ENCODE results near the gene TAS2R7.

Gene TAS2R7

GRCh38 chr12:10802587-10802986, at the start of gene TAS2R7:
TAS2R7 (minus strand) TSS chr12:10802627; CDS start chr12:10802570, 57 bp downstream.
- Histone ChIP-seq H3K27me3 (replicated peaks; ENCODE audit: insufficient read depth, low read length) (no peaks in the 10 kb centered on the region), H3K4me3 (ENCODE audit: low read length) (no peak within 1 kb of the TSS), H4K20me1 (ENCODE audit: insufficient read depth, low read length) (no peaks in the 10 kb centered on the region), H3K4me1 (ENCODE audit: low read length) (no peaks in the 10 kb centered on the region), H3K27ac (ENCODE audit: low read length) (no peak within 1 kb of the TSS), H3K4me2 (ENCODE audit: low read depth, low read length) (no peak within 1 kb of the TSS), H3K36me3 (replicated peaks; ENCODE audit: insufficient read depth, low read length) (no peaks in the 10 kb centered on the region), H3K79me2 (ENCODE audit: low read length) (no peaks in the 10 kb centered on the region), H3K9me3 (replicated peaks; ENCODE audit: insufficient read depth, low read length) (no peaks in the 10 kb centered on the region), H3K9me2 (replicated peaks; ENCODE audit: insufficient read depth, low read length) (no peaks in the 10 kb centered on the region), H3K9ac (ENCODE audit: low read length) (no peak within 1 kb of the TSS), H3F3A (ENCODE audit: insufficient read depth, low read length) (no peaks in the 10 kb centered on the region), H2AFZ (ENCODE audit: low read length) (no peak within 1 kb of the TSS)
- no peak for TF ChIP-seq EZH2phosphoT487 (IDR thresholded peaks at IDR 0.05; ENCODE audit: low read length)
- no peak for TF ChIP-seq EZH2 (optimal IDR thresholded peaks at IDR 0.05; ENCODE audit: low read depth, low read length)
- no peak for TF ChIP-seq CTCF (IDR thresholded peaks at IDR 0.05; ENCODE audit: low read length)
- no peak for DNase-seq

- H3K36me3 ChIP-seq (replicated peaks; ENCODE audit: insufficient read depth, low read length), result no peaks in the 10 kb centered on the region
- no peak overlapping the region for H3K4me3 ChIP-seq (ENCODE audit: low read length)
- no peak overlapping the region for H3K4me2 ChIP-seq (ENCODE audit: low read depth, low read length)
- H3K27ac ChIP-seq (ENCODE audit: low read length), result no peak overlapping the region
- H3F3A ChIP-seq (ENCODE audit: insufficient read depth, low read length), result no peaks in the 10 kb centered on the region
- H3K9ac ChIP-seq (ENCODE audit: low read length), result no peak overlapping the region
- no peaks in the 10 kb centered on the region for H4K20me1 ChIP-seq (ENCODE audit: insufficient read depth, low read length)
- DNase-seq, result no peak
- no peaks in the 10 kb centered on the region for H3K79me2 ChIP-seq (ENCODE audit: low read length)
- H3K27me3 ChIP-seq (replicated peaks; ENCODE audit: insufficient read depth, low read length), result no peaks in the 10 kb centered on the region
- no peaks in the 10 kb centered on the region for H3K4me1 ChIP-seq (ENCODE audit: low read length)
- H2AFZ ChIP-seq (ENCODE audit: low read length), result no peak overlapping the region
- H3K9me3 ChIP-seq (replicated peaks; ENCODE audit: insufficient read depth, low read length), result no peaks in the 10 kb centered on the region
- no peak for TF ChIP-seq CTCF (IDR thresholded peaks at IDR 0.05; ENCODE audit: low read length)
- no peak for TF ChIP-seq EZH2 (optimal IDR thresholded peaks at IDR 0.05; ENCODE audit: low read depth, low read length)
- TF ChIP-seq EZH2phosphoT487 (IDR thresholded peaks at IDR 0.05; ENCODE audit: low read length), result no peak
- no peaks in the 10 kb centered on the region for H3K9me2 ChIP-seq (replicated peaks; ENCODE audit: insufficient read depth, low read length)
Observed at GRCh38 chr12:10851243-10851858, 48.9 kb upstream of the TAS2R7 start.

- Histone ChIP-seq H3K27ac (ENCODE audit: low read length) (no peak within 1 kb of the TSS), H3K9me2 (replicated peaks; ENCODE audit: insufficient read depth, low read length) (no peaks in the 10 kb centered on the region), H3K4me3 (ENCODE audit: low read length) (no peak within 1 kb of the TSS), H3K9ac (ENCODE audit: low read length) (no peak within 1 kb of the TSS), H3K36me3 (replicated peaks; ENCODE audit: insufficient read depth, low read length) (no peaks in the 10 kb centered on the region), H3K4me2 (ENCODE audit: low read depth, low read length) (no peak within 1 kb of the TSS), H3K79me2 (ENCODE audit: low read length) (no peaks in the 10 kb centered on the region), H3K27me3 (replicated peaks; ENCODE audit: insufficient read depth, low read length) (no peaks in the 10 kb centered on the region), H3K9me3 (replicated peaks; ENCODE audit: insufficient read depth, low read length) (no peaks in the 10 kb centered on the region), H3K4me1 (ENCODE audit: low read length) (no peaks in the 10 kb centered on the region), H2AFZ (ENCODE audit: low read length) (no peak within 1 kb of the TSS), H4K20me1 (ENCODE audit: insufficient read depth, low read length) (no peaks in the 10 kb centered on the region), H3F3A (ENCODE audit: insufficient read depth, low read length) (no peaks in the 10 kb centered on the region)
- TF ChIP-seq EZH2phosphoT487 (IDR thresholded peaks at IDR 0.05; ENCODE audit: low read length) (no peak), EZH2 (optimal IDR thresholded peaks at IDR 0.05; ENCODE audit: low read depth, low read length) (no peak), CTCF (IDR thresholded peaks at IDR 0.05; ENCODE audit: low read length) (no peak)
- no peak for DNase-seq
Observed at GRCh38 chr12:10849425-10849878, 47.0 kb upstream of the TAS2R7 start, which contains the start of gene PRR4. PRR4 (minus strand) TSS chr12:10849475; CDS start chr12:10849437, 38 bp downstream.

Measured in MM.1S (cell line).